CD4-positive, alpha-beta T cell treated with Interleukin-10 for 1 hour (primary cell): Measurements from ENCODE around the gene VTI1B.
A peak's percentile ranks its signal among the peaks of the same experiment; 100 is the strongest.

Experiments
- DNase-seq: peaks from one replicate; pipeline ENCODE4 v3.0.0-alpha.2; 2020

The VTI1B gene

GRCh38 chr14:67675219-67675582 lies 769 bp upstream of the VTI1B start:
- no peak for DNase-seq

GRCh38 chr14:67674139-67674479 lies 323 bp downstream of the VTI1B start:
- DNase-seq = peak; percentile 54

GRCh38 chr14:67673451-67673850 lies 981 bp downstream of the VTI1B start:
- no peak for DNase-seq

GRCh38 chr14:67668559-67668958 lies 5.9 kb downstream of the VTI1B start:
- peak; percentile 49 for DNase-seq

- DNase-seq = peak; percentile 68
Observed at GRCh38 chr14:67666750-67667449, 7.5 kb downstream of the VTI1B start.

GRCh38 chr14:67665868-67666267 lies 8.6 kb downstream of the VTI1B start:
- DNase-seq = no peak

- no peak for DNase-seq
Observed at GRCh38 chr14:67663633-67664032, 10.8 kb downstream of the VTI1B start.

GRCh38 chr14:67653651-67654280 lies 20.7 kb downstream of the VTI1B start:
- DNase-seq = no peak

GRCh38 chr14:67652189-67652588 lies 22.2 kb downstream of the VTI1B start:
- no peak for DNase-seq

GRCh38 chr14:67650694-67651093 lies 23.7 kb downstream of the VTI1B start:
- DNase-seq = no peak

- no peak for DNase-seq
Observed at GRCh38 chr14:67650151-67650550, 24.3 kb downstream of the VTI1B start.

GRCh38 chr14:67646131-67646530 lies 28.3 kb downstream of the VTI1B start:
- DNase-seq = no peak

GRCh38 chr14:67645414-67645813 lies 29.0 kb downstream of the VTI1B start:
- no peak for DNase-seq

- no peak for DNase-seq
Observed at GRCh38 chr14:67644428-67644827, 30.0 kb downstream of the VTI1B start.

- DNase-seq = no peak
Observed at GRCh38 chr14:67643713-67644112, 30.7 kb downstream of the VTI1B start.

GRCh38 chr14:67641902-67642749 lies 32.3 kb downstream of the VTI1B start:
- DNase-seq = no peak

GRCh38 chr14:67641480-67641879 lies 33.0 kb downstream of the VTI1B start:
- DNase-seq = no peak

GRCh38 chr14:67638642-67639041 lies 35.8 kb downstream of the VTI1B start:
- no peak for DNase-seq

- no peak for DNase-seq
Observed at GRCh38 chr14:67636361-67636919, 38.0 kb downstream of the VTI1B start.

- no peak for DNase-seq
Observed at GRCh38 chr14:67633451-67634147, 40.8 kb downstream of the VTI1B start.

- no peak for DNase-seq
Observed at GRCh38 chr14:67630938-67631337, 43.5 kb downstream of the VTI1B start.

- DNase-seq = no peak
Observed at GRCh38 chr14:67630186-67630585, 44.2 kb downstream of the VTI1B start.

GRCh38 chr14:67627519-67627918 lies 46.9 kb downstream of the VTI1B start:
- DNase-seq = no peak
